ENCODE results near the gene C1orf35.
"Not testable (repeated sequence)": the region's sequence is repeated elsewhere in the genome, so short reads cannot be mapped to it uniquely, and the experiment has no call there.

The C1orf35 gene

GRCh38 chr1:228142155-228142691 lies 39.1 kb upstream of the C1orf35 start:
- DNase-seq: no peak

- no peak for DNase-seq
These were observed 38.3 kb upstream of the C1orf35 start for GRCh38 chr1:228141226-228142044.

GRCh38 chr1:228140724-228141225 lies 37.6 kb upstream of the C1orf35 start:
- DNase-seq: no peak

- peak; percentile 97 for DNase-seq
These were observed 37.0 kb upstream of the C1orf35 start, which contains the start of gene GUK1 for GRCh38 chr1:228139931-228140723. Gene GUK1, plus strand, starts transcription at chr1:228140279. Its CDS starts 24 bp downstream, at chr1:228140303.

GRCh38 chr1:228139406-228139930 lies 36.3 kb upstream of the C1orf35 start:
- DNase-seq: no peak

- no peak for DNase-seq
These were observed 33.8 kb upstream of the C1orf35 start for GRCh38 chr1:228136901-228137300.

- no peak for DNase-seq
These were observed 31.5 kb upstream of the C1orf35 start for GRCh38 chr1:228134591-228134990.

GRCh38 chr1:228131766-228132165 lies 28.6 kb upstream of the C1orf35 start:
- DNase-seq: no peak

- DNase-seq: no peak
These were observed 22.1 kb upstream of the C1orf35 start for GRCh38 chr1:228125185-228125584.

- no peak for DNase-seq
These were observed 20.4 kb upstream of the C1orf35 start for GRCh38 chr1:228123505-228123904.

- DNase-seq: no peak
These were observed 19.9 kb upstream of the C1orf35 start for GRCh38 chr1:228122921-228123441.

GRCh38 chr1:228120857-228121489 lies 17.8 kb upstream of the C1orf35 start:
- no peak for DNase-seq

GRCh38 chr1:228120351-228120750 lies 17.2 kb upstream of the C1orf35 start:
- DNase-seq: no peak

- DNase-seq: no peak
These were observed 14.9 kb upstream of the C1orf35 start for GRCh38 chr1:228118040-228118439.

- no peak for DNase-seq
These were observed 14.2 kb upstream of the C1orf35 start for GRCh38 chr1:228117335-228117734.

GRCh38 chr1:228114827-228115226 lies 11.7 kb upstream of the C1orf35 start:
- no peak for DNase-seq

GRCh38 chr1:228112617-228113016 lies 9.5 kb upstream of the C1orf35 start:
- DNase-seq: no peak

- DNase-seq: no peak
These were observed 9.0 kb upstream of the C1orf35 start for GRCh38 chr1:228112167-228112566.

- DNase-seq: not testable (repeated sequence)
These were observed 8.2 kb upstream of the C1orf35 start for GRCh38 chr1:228111315-228111714.

GRCh38 chr1:228110556-228110955 lies 7.4 kb upstream of the C1orf35 start:
- DNase-seq: no peak

- DNase-seq: no peak
These were observed 6.9 kb upstream of the C1orf35 start for GRCh38 chr1:228109962-228110488.
